Fibroblast of lung (primary cell): Measurements from ENCODE around the gene TENT4A.

Source experiments
- CTCF ChIP-seq, 2 donors: IDR thresholded peaks in 1 of 2; conservative IDR thresholded peaks in 1 of 2; 1 replicate in 1 of 2; 2 replicates in 1 of 2; pipeline ENCODE4 v1.5.1; 2011 to 2012; ENCODE audit warnings: low read length in 2 of 2, control low read depth in 1 of 2, inconsistent platforms in 1 of 2, low read depth in 1 of 2, mild to moderate bottlenecking in 1 of 2
- EZH2 ChIP-seq: IDR thresholded peaks from 2 replicates; pipeline ENCODE4 v1.5.1; 2012; ENCODE audit warnings: low read length, control low read depth, mild to moderate bottlenecking; ENCODE audit errors: missing control alignments

- TF ChIP-seq CTCF (conservative IDR thresholded peaks at IDR 0.05 in 1 of 2, IDR thresholded peaks at IDR 0.05 in 1 of 2; ENCODE audit: low read depth in 1 of 2, low read length in 2 of 2) (no peak), EZH2 (no peak)
Observed at GRCh38 chr5:6748142-6748541, 34.9 kb downstream of the TENT4A start.
